Tibial nerve (tissue), 3 donors: Measurements from ENCODE around the gene GPR78.

Experiments used
- CTCF ChIP-seq, 5 experiments: fragments of 200-600 bp in 3 of 5; fragments of 450-650 bp in 2 of 5; sonication (generic) in 3 of 5; IDR thresholded peaks; one replicate each; pipeline ENCODE4 v1.5.1; 2016 to 2019; ENCODE audit warnings: antibody characterized with exemption in 5 of 5, mild to moderate bottlenecking in 3 of 5, moderate library complexity in 2 of 5
- POLR2A ChIP-seq, 2 donors: fragments of 450-650 bp; IDR thresholded peaks; one replicate each; pipeline ENCODE4 v1.6.1; 2017; ENCODE audit warnings: antibody characterized with exemption in 2 of 2, mild to moderate bottlenecking in 2 of 2, moderate library complexity in 2 of 2

DNA sequence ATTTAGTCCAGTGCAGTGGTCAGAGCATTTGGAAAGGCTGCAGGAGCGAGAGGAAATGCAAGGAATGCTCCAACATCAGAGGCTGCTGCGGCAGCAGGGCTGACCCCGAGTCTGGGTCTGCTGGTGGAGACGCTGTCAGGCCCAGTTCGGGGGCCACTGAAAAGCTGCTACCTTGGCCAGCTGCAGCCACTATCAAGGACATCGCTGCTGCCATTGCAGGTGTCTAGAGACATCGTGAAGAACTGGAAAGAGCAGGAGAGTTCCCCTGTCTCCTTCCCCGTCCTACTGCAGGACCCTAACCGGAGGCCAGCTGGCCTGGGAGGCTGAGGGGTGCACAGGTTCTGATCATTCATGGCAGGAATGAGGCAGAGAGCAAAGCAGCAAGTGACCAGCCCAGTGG, 29.5 kb upstream of the GPR78 start:
- no peak for TF ChIP-seq CTCF (IDR thresholded peaks at IDR 0.05)
- no peak for TF ChIP-seq POLR2A (IDR thresholded peaks at IDR 0.05)
